WTC11 (cell line): ENCODE results near the gene NRG2.

Experiments
- ATF3 ChIP-seq: sonication (generic); formaldehyde crosslinking; conservative IDR thresholded peaks from 2 replicates; pipeline ENCODE4 v1.8.1; 2022; ENCODE audit warnings: mild to moderate bottlenecking, missing genetic modification reagents
- CREB1 ChIP-seq: sonication (generic); formaldehyde crosslinking; IDR thresholded peaks from 2 replicates; pipeline ENCODE4 v1.8.0; 2023; ENCODE audit warnings: mild to moderate bottlenecking, missing genetic modification reagents
- CTCF ChIP-seq: fragments of 200-600 bp; IDR thresholded peaks from 2 replicates; pipeline ENCODE4 v1.8.0; 2022; ENCODE audit warnings: antibody characterized with exemption
- JUN ChIP-seq: sonication (generic); formaldehyde crosslinking; IDR thresholded peaks from 2 replicates; pipeline ENCODE4 v1.8.0; 2023; ENCODE audit warnings: mild to moderate bottlenecking, missing genetic modification reagents
- RORB ChIP-seq: fragments of 250-450 bp; sonication (Bioruptor Pico); IDR thresholded peaks from 2 replicates; pipeline ENCODE4 v1.9.0; 2021; ENCODE audit warnings: mild to moderate bottlenecking
- SMAD4 ChIP-seq: sonication (generic); formaldehyde crosslinking; IDR thresholded peaks from 2 replicates; pipeline ENCODE4 v1.8.0; 2022; ENCODE audit warnings: mild to moderate bottlenecking, missing genetic modification reagents
- TCF7 ChIP-seq: sonication (generic); formaldehyde crosslinking; IDR thresholded peaks from 2 replicates; pipeline ENCODE4 v1.8.0; 2022; ENCODE audit warnings: mild to moderate bottlenecking, low read depth, missing genetic modification reagents, moderate library complexity
- ZNF121 ChIP-seq: sonication (generic); formaldehyde crosslinking; IDR thresholded peaks from 2 replicates; pipeline ENCODE4 v1.8.0; 2023; ENCODE audit warnings: missing genetic modification reagents
- ZNF671 ChIP-seq: fragments of 250-450 bp; sonication (Bioruptor Pico); IDR thresholded peaks from 2 replicates; pipeline ENCODE4 v1.8.0; 2021; ENCODE audit warnings: mild to moderate bottlenecking

DNA sequence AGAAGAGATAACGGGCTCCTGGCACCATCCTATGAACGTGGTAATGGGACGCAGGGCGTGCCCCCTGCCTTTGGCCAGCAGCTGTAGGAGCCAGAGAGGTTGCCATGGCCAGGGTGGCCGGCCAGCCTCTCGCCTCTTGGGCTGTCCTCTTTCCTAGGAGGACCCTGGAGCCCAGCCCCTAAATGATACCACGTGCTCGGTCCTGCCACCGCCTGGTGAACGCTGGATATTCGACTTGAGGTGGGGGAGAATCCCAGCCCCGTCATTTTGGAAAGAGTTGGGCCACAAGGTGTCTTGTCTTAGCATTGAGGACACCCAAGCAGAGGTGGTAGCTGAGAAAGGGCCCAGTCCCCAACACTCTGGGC is 391 bp upstream of the NRG2 start:
- TF ChIP-seq RORB (CRISPR knock-in tag) (no peak), CTCF (no peak), CREB1 (0 out of 2 replicates have a peak, but pooled peaks have one; percentile 44), JUN (no peak), ZNF121 (CRISPR knock-in tag) (no peak), TCF7 (CRISPR knock-in tag) (no peak), SMAD4 (CRISPR knock-in tag) (no peak), ZNF671 (CRISPR knock-in tag) (no peak), ATF3 (CRISPR knock-in tag) (no peak)
